Measurements from ENCODE around the gene HLA-F.

Gene HLA-F

GRCh38 chr6:29759457-29759856 is 36.2 kb downstream of the HLA-F start:
- DNase-seq (ENCODE audit: extremely low read depth in 1 of 2, low read depth in 1 of 2): no peak

GRCh38 chr6:29760328-29760727 is 37.1 kb downstream of the HLA-F start:
- DNase-seq (ENCODE audit: extremely low read depth in 1 of 2, low read depth in 1 of 2): no peak

- DNase-seq (ENCODE audit: extremely low read depth in 1 of 2, low read depth in 1 of 2): no peak
Observed at GRCh38 chr6:29762051-29762450, 38.8 kb downstream of the HLA-F start.

- no peak for DNase-seq (ENCODE audit: extremely low read depth in 1 of 2, low read depth in 1 of 2)
Observed at GRCh38 chr6:29762781-29763214, 39.6 kb downstream of the HLA-F start.

GRCh38 chr6:29763491-29764289 is 40.5 kb downstream of the HLA-F start:
- no peak for DNase-seq (ENCODE audit: extremely low read depth in 1 of 2, low read depth in 1 of 2)

- no peak for DNase-seq (ENCODE audit: extremely low read depth in 1 of 2, low read depth in 1 of 2)
Observed at GRCh38 chr6:29764422-29765196, 41.4 kb downstream of the HLA-F start.

- no peak for DNase-seq (ENCODE audit: extremely low read depth in 1 of 2, low read depth in 1 of 2)
Observed at GRCh38 chr6:29769336-29769735, 46.1 kb downstream of the HLA-F start.

GRCh38 chr6:29770306-29770705 is 47.1 kb downstream of the HLA-F start:
- DNase-seq (ENCODE audit: extremely low read depth in 1 of 2, low read depth in 1 of 2): no peak

GRCh38 chr6:29776684-29777083 is 53.5 kb downstream of the HLA-F start:
- DNase-seq (ENCODE audit: extremely low read depth in 1 of 2, low read depth in 1 of 2): no peak

Data from activated CD8-positive, alpha-beta memory T cell treated with anti-CD3 and anti-CD28 coated beads for 1 hour (primary cell).